Stimulated activated CD8-positive, alpha-beta memory T cell treated with anti-CD3 and anti-CD28 coated beads, Interleukin-15, amount 100 ng/mL, for 48 hours (primary cell): ENCODE results near the gene C1orf53.
"Not testable (repeated sequence)": the region's sequence is repeated elsewhere in the genome, so short reads cannot be mapped to it uniquely, and the experiment has no call there.

ENCODE experiments used
- DNase-seq, 2 donors: peaks; one replicate each; pipeline ENCODE4 v3.0.0-alpha.2; 2020; ENCODE audit warnings: low read depth in 2 of 2

Gene C1orf53

GRCh38 chr1:197920414-197921117 is 18.1 kb downstream of the C1orf53 start:
- no peak for DNase-seq

GRCh38 chr1:197921235-197922069 is 19.0 kb downstream of the C1orf53 start:
- DNase-seq, result no peak

DNA sequence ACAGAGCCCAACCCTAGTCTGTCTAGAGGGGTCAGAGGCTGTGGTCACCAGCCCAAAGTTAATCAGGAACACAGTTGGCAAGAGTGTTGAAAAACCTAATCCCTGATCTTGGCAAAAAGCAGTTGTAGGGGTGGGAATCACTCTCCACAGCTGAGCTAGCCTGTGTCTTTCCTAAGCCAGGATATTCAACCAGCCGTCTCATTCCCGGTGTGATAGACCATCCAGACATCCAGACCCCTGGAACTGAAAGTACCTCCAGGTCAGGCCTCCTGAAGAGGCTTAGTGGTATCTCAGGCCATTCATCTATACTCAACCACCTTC is 19.6 kb downstream of the C1orf53 start:
- DNase-seq, result no peak

DNA sequence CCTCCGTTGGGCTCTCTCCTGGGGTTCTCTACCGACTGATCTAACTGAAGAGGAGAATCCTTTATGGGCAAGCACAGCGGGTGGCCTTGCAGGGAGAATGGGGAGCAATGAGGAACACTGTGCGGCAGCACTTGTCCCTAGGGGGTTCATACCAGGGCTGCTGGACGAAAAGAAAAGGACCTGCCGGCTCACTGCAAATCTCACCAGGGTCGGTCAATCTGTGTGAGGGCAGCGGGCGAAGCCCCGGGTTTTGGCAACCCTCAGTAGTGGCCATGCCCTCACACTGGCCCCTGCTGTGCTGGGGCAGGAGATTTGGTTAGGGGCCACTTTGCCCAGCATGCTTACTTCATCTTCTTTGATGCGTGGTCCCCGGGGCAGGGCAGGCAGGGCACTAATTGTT is 20.6 kb downstream of the C1orf53 start:
- no peak for DNase-seq

GRCh38 chr1:197924516-197925123 is 22.2 kb downstream of the C1orf53 start:
- DNase-seq, result no peak

GRCh38 chr1:197927908-197928665 is 25.7 kb downstream of the C1orf53 start:
- no peak for DNase-seq

GRCh38 chr1:197928849-197929336 is 26.5 kb downstream of the C1orf53 start:
- DNase-seq, result peak in 1 of 2 donors; percentile 49

DNA sequence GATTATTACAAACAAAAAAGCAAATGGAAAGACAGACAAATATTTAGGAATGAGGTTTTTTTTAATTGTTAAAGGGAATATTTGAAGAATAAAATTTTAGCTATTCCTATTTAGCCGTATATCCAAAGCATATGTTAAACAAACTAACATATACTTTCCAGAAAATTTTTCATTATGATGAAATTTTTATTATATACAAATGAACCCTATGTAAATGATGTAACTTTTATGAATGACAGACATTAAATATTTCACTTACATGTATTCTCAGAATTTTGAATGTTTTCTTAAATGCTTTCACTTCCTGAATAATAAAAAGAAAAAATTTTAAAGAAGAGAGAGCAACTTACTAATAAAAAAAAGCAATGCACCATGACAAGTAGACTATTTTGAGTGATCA is 30.6 kb downstream of the C1orf53 start:
- DNase-seq, result no peak

DNA sequence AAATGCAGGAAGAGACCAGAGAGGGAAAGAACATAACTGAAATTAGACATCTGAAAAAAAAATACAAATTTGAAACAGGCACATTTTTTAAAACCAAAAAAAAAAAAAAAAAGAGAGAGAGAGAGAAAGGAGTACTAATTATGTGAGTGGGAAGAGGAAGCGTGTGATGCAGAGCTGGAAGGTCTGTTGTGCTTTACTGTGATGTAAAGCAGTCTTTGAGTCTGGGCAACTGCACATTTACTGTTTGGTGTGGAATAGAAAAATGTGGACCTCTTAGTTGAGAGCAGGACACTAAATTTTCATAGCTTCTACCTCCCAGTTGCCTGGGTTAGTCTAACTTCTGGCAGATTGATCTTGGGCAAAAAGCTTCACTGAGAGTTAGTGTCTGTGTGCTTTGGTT is 31.2 kb downstream of the C1orf53 start:
- DNase-seq, result no peak

DNA sequence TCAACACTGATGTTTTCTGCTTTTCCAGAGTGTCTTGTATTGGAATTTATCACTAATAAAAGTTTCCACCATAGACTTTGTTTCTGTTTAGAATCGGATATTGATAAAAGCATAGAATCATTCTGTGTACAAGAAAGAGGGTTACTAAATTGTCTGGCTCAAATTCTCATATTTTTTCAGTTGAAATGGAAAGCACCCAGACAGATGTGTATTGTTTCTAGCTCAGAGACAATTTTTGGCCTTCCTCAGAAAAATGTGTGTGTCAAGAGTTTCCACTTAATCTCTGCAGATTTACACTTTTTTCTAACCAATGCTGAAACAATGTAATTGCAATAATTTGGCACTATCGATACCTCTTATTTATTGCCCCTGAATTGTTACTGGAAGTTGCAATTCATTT is 35.0 kb downstream of the C1orf53 start:
- DNase-seq, result no peak

DNA sequence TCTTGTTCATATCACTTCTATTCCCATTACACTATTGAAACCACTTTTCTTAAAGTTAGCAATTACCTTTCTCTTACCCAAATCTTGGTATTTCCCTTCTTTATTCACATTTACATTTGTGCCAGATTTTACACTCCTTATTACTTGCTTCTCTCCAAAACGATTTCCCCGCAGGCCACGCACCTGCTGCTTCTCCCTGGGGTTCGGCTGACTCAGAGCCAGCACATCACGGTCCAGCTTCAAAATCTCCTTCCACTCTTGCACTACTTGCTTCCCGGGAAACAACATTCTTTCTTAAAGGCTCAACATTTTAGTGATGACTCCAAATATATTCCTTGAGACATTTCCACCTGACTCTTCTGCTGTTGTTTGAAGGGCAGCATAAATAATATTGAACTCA is 35.5 kb downstream of the C1orf53 start:
- no peak for DNase-seq

- DNase-seq, result not testable (repeated sequence)
Observed at GRCh38 chr1:197939159-197939980, 36.9 kb downstream of the C1orf53 start.

DNA sequence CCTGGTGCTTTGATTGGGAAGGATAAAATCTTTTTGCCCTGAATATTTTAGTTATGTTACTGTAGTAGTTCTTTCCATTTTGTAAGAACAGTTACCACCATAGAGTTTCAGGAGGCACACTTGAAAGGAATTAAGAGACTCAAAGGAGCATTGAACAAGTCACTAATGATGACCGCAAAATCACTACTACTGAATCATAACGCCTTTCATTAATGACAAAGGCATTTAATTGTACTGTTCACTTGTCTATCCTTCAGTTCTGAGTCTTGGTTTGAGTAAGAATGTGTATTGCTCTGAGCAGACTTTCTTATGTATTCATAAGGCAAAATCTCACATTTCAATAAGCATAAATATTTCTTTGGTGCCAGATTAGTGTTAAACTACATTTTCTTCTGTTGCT is 39.6 kb downstream of the C1orf53 start:
- no peak for DNase-seq

GRCh38 chr1:197944485-197944884 is 42.1 kb downstream of the C1orf53 start:
- DNase-seq, result no peak

GRCh38 chr1:197948926-197949899 is 46.8 kb downstream of the C1orf53 start:
- peak in 1 of 2 donors; percentile 48 for DNase-seq

- no peak for DNase-seq
Observed at GRCh38 chr1:197951089-197951488, 48.7 kb downstream of the C1orf53 start.

GRCh38 chr1:197951617-197952175 is 49.3 kb downstream of the C1orf53 start:
- no peak for DNase-seq

- not testable (repeated sequence) for DNase-seq
Observed at GRCh38 chr1:197953472-197953871, 51.0 kb downstream of the C1orf53 start.

DNA sequence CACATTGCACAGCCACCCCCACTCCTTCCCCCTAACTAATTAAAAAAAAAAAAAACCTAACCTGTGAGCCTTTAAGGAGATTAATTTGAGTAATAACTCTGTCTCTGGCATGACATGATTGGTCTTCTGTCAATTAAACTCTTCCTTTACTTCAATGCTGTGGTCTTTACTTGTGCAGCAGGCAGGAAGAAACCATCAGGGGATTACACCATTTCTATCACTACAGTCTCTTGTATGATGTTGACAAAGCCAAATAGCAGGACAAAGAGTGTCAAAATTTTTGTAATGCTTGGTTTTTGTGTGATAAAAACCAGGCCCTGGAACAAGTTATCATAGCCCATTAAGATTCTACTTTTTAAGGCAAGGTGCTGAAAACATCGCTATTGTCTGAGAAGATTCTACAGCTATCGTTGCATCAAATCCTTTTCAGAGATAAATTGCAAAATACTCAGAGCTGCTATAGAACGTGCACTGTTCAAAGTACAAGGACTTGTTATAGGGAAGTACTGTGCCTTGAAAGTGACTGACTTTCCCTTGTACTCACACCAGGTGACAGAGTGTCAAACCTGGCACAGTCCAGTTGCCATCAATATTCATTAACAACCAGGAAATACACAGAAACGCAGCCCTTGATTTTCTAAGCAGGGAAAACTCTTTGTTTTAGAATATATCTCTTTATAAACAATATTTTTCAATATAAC is 52.4 kb downstream of the C1orf53 start:
- DNase-seq, result no peak
